Adrenal gland (tissue), 12 donors: ENCODE results near the gene ANKLE2. TPM values are rescaled to one million over a fixed set of nuclear protein-coding genes. Genes with fewer than 3 reads are reported as not detected.

Experiments
- DNase-seq, 7 donors: peaks; one replicate each; pipeline ENCODE4 v3.0.0-alpha.2; 2019 to 2020
- H3K27ac ChIP-seq, 5 donors: fragments of 200-600 bp; sonication (generic) in 4 of 5; 1 replicate in 3 of 5; 2 replicates in 2 of 5; pipeline versions ENCODE4 v1.5.1 to v1.8.0; 2016 to 2020; ENCODE audit warnings: mild to moderate bottlenecking in 1 of 5
- H3K27me3 ChIP-seq: fragments of 200-600 bp; 2 replicates; pipeline ENCODE4 v1.8.0; 2021
- H3K36me3 ChIP-seq, 2 donors: fragments of 200-600 bp; replicated peaks in 1 of 2; 1 replicate in 1 of 2; 2 replicates in 1 of 2; pipeline versions ENCODE4 v1.5.1 to v1.8.0; 2018 to 2022
- H3K4me1 ChIP-seq, 2 donors: fragments of 200-600 bp; replicated peaks in 1 of 2; 1 replicate in 1 of 2; 2 replicates in 1 of 2; pipeline versions ENCODE4 v1.5.1 to v1.8.0; 2018 to 2021
- H3K4me3 ChIP-seq, 4 donors: fragments of 200-600 bp; sonication (generic) in 3 of 4; one replicate each; pipeline ENCODE4 v1.5.1; 2016 to 2018
- H3K9me3 ChIP-seq, 3 donors: fragments of 200-600 bp; sonication (generic) in 1 of 3; replicated peaks in 1 of 3; 1 replicate in 2 of 3; 2 replicates in 1 of 3; pipeline versions ENCODE4 v1.5.1 to v1.8.0; 2016 to 2021
- CTCF ChIP-seq, 6 experiments: fragments of 450-650 bp in 4 of 6; fragments of 200-600 bp in 2 of 6; sonication (generic) in 1 of 6; IDR thresholded peaks; 1 replicate in 5 of 6; 2 replicates in 1 of 6; pipeline versions ENCODE4 v1.5.1 to v1.8.0; 2016 to 2021; ENCODE audit warnings: antibody characterized with exemption in 6 of 6, mild to moderate bottlenecking in 2 of 6, moderate library complexity in 1 of 6
- POLR2A ChIP-seq, 2 donors: fragments of 450-650 bp; IDR thresholded peaks; one replicate each; pipeline ENCODE4 v1.6.1; 2017; ENCODE audit warnings: antibody characterized with exemption in 2 of 2, mild to moderate bottlenecking in 2 of 2, moderate library complexity in 1 of 2
- WGBS, 4 donors: extraction: QIAGEN DNeasy Blood & Tissue Kit in 2 of 4; methylation state at CpG; one replicate each; pipeline versions ENCODE4 v1.1.5 to v1.1.7; 2013 to 2017; 5-methylcytosine and 5-hydroxymethylcytosine counted together
- intact Hi-C, 2 donors: fragments of 100-400 bp; cut with DNase I; formaldehyde crosslinking; loops; one replicate each; pipeline versions ENCODE4 v1.14.1 to v1.15.0; 2022 to 2023
- polyA plus RNA-seq, 3 donors: library from polyadenylated mRNA; stranded (reverse); fragments of 200-250 nt in 2 of 3; fragments of 350-450 nt in 1 of 3; fragmentation: Illumina TruSeq in 1 of 3; extraction: RNeasy Lipid Tissue Mini Kit (QIAGEN cat#74804) in 1 of 3; gene quantifications; one replicate each; pipeline ENCODE4 v1.2.3, GENCODE V29; 2013 to 2014
- total RNA-seq, 9 donors: library from RNA; depleted of rRNA in 4 of 9; stranded (reverse); fragments of >200 nt in 4 of 9; fragments of 120-200 nt in 1 of 9; fragmentation: NEBNext Ultra II Directional in 1 of 9; extraction: Animal tissue kit (Norgen Biotek cat#: 25700) in 1 of 9; gene quantifications; one replicate each; pipeline versions ENCODE4 v1.1.0 to v1.2.4, GENCODE V29; 2013 to 2023
- donor health status: healthy with polysubstance abuse.
- donor health status: Bipolar disorder and iron deficiency.
- donor health status: DM: yes; HTN: yes; CAD: no.
- donor health status: DM: no; HTN: no; CAD: no.
- donor health status: DM: no; HTN: no; CAD: no.
- donor health status: DM: yes; HTN: yes; CAD: no.

The ANKLE2 gene
- total and polyA plus RNA-seq, 12 donors = 43.6 to 76.1 (median 59.9) TPM

- H3K36me3 ChIP-seq = peaks cover 0 to 77% of the 10 kb centered on the region in 2 donors
- no peaks in the 10 kb centered on the region for H3K9me3 ChIP-seq
- 81 to 94% (median 87%) methylated on average over 3 to 7 of the region's 7 CpGs for WGBS, 4 donors
- H3K27ac ChIP-seq = peak overlapping the region in 1 of 5 donors; percentile 16
- no peaks in the 10 kb centered on the region for H3K27me3 ChIP-seq
- no peak overlapping the region for H3K4me3 ChIP-seq
- TF ChIP-seq CTCF (IDR thresholded peaks at IDR 0.05) = no peak
- no peak for TF ChIP-seq POLR2A (IDR thresholded peaks at IDR 0.05)
- intact Hi-C loops = no loop called here
- DNase-seq = no peak
- peaks cover 5 to 12% of the 10 kb centered on the region in 2 donors for H3K4me1 ChIP-seq
Measured at GRCh38 chr12:132728502-132728901, 33.1 kb downstream of the ANKLE2 start.

- DNase-seq = no peak
- Histone ChIP-seq H3K27ac (no peak overlapping the region), H3K36me3 (peaks cover 0 to 79% of the 10 kb centered on the region in 2 donors), H3K27me3 (no peaks in the 10 kb centered on the region), H3K9me3 (no peaks in the 10 kb centered on the region), H3K4me1 (peaks cover 5 to 13% of the 10 kb centered on the region in 2 donors), H3K4me3 (no peak overlapping the region)
- intact Hi-C loops = no loop called here
- 93 to 97% (median 95%) methylated on average over 26 to 37 of the region's 37 CpGs for whole genome bisulfite sequencing, 4 donors
- TF ChIP-seq CTCF (IDR thresholded peaks at IDR 0.05) (no peak), POLR2A (IDR thresholded peaks at IDR 0.05) (no peak)
Measured at GRCh38 chr12:132727091-132727794, 34.4 kb downstream of the ANKLE2 start.

GRCh38 chr12:132726386-132726785 is 35.2 kb downstream of the ANKLE2 start:
- peaks cover 5 to 13% of the 10 kb centered on the region in 2 donors for H3K4me1 ChIP-seq
- H3K27me3 ChIP-seq = no peaks in the 10 kb centered on the region
- TF ChIP-seq POLR2A (IDR thresholded peaks at IDR 0.05) = no peak
- no peak for TF ChIP-seq CTCF (IDR thresholded peaks at IDR 0.05)
- WGBS, 4 donors = 96 to 97% (median 96%) methylated on average over 12 of the region's 12 CpGs
- H3K9me3 ChIP-seq = no peaks in the 10 kb centered on the region
- DNase-seq = no peak
- H3K4me3 ChIP-seq = no peak overlapping the region
- intact Hi-C loops = no loop called here
- H3K36me3 ChIP-seq = peaks cover 0 to 77% of the 10 kb centered on the region in 2 donors
- no peak overlapping the region for H3K27ac ChIP-seq

GRCh38 chr12:132724506-132725241 is 37.0 kb downstream of the ANKLE2 start:
- DNase-seq = no peak
- Histone ChIP-seq H3K4me1 (peaks cover under 1 to 9% of the 10 kb centered on the region in 2 donors), H3K27me3 (no peaks in the 10 kb centered on the region), H3K9me3 (no peaks in the 10 kb centered on the region), H3K27ac (no peak overlapping the region), H3K36me3 (peaks cover 0 to 84% of the 10 kb centered on the region in 2 donors), H3K4me3 (no peak overlapping the region)
- WGBS, 4 donors = 92 to 97% (median 94%) methylated on average over 17 to 30 of the region's 30 CpGs
- TF ChIP-seq CTCF (IDR thresholded peaks at IDR 0.05) = no peak
- TF ChIP-seq POLR2A (IDR thresholded peaks at IDR 0.05) = no peak
- intact Hi-C loops = no loop called here
